Fibroblast of skin of left biceps (primary cell): ENCODE results near the gene IDI1.
"Not testable (repeated sequence)": the region's sequence is repeated elsewhere in the genome, so short reads cannot be mapped to it uniquely, and the experiment has no call there.

Experiments
- DNase-seq, 2 experiments: peaks; one replicate each; pipeline ENCODE4 v3.0.0-alpha.2; 2013; ENCODE audit warnings: low read depth in 2 of 2

Gene IDI1

GRCh38 chr10:1048732-1049424 lies at the start of gene IDI1:
Gene IDI1, minus strand, starts transcription at chr10:1049119. Its CDS starts 116 bp downstream, at chr10:1049003.
- peak; percentile 98 to 99 for DNase-seq

- no peak for DNase-seq
Measured at GRCh38 chr10:1097436-1097835, 48.5 kb upstream of the IDI1 start.

GRCh38 chr10:1096287-1096889 lies 47.5 kb upstream of the IDI1 start:
- no peak for DNase-seq

- DNase-seq, result no peak
Measured at GRCh38 chr10:1095498-1095897, 46.6 kb upstream of the IDI1 start.

GRCh38 chr10:1094112-1095057 lies 45.5 kb upstream of the IDI1 start:
- DNase-seq, result no peak

- no peak for DNase-seq
Measured at GRCh38 chr10:1093696-1094095, 44.8 kb upstream of the IDI1 start.

GRCh38 chr10:1090696-1091095 lies 41.8 kb upstream of the IDI1 start:
- DNase-seq, result no peak

GRCh38 chr10:1089017-1089689 lies 40.2 kb upstream of the IDI1 start:
- no peak for DNase-seq

GRCh38 chr10:1086787-1087186 lies 37.9 kb upstream of the IDI1 start:
- DNase-seq, result no peak

GRCh38 chr10:1085258-1085657 lies 36.3 kb upstream of the IDI1 start:
- DNase-seq, result no peak

- DNase-seq, result no peak
Measured at GRCh38 chr10:1084011-1084950, 35.4 kb upstream of the IDI1 start.

GRCh38 chr10:1083581-1083980 lies 34.7 kb upstream of the IDI1 start:
- DNase-seq, result no peak

- DNase-seq, result no peak
Measured at GRCh38 chr10:1078668-1079067, 29.7 kb upstream of the IDI1 start.

GRCh38 chr10:1074748-1075308 lies 25.9 kb upstream of the IDI1 start:
- DNase-seq, result no peak

GRCh38 chr10:1074052-1074747 lies 25.3 kb upstream of the IDI1 start:
- no peak for DNase-seq

- no peak for DNase-seq
Measured at GRCh38 chr10:1070919-1071318, 22.0 kb upstream of the IDI1 start.

GRCh38 chr10:1068380-1069361 lies 19.8 kb upstream of the IDI1 start:
- DNase-seq, result no peak

- not testable (repeated sequence) for DNase-seq
Measured at GRCh38 chr10:1066734-1067133, 17.8 kb upstream of the IDI1 start.

- no peak for DNase-seq
Measured at GRCh38 chr10:1064964-1065247, 16.0 kb upstream of the IDI1 start.
